RWPE1 (cell line): ENCODE measurements around the gene USP24.

Experiments
- CTCF ChIA-PET: fragments of 350-600 bp; sonication (Branson Sonifier 250); formaldehyde crosslinking; extraction: SDS; loops from one replicate; lab custom pipeline; 2021; lab: Yijun Ruan, JAX
- POLR2A ChIA-PET: fragments of 400-600 bp; formaldehyde crosslinking; extraction: SDS; loops from one replicate; lab custom pipeline; 2020; ENCODE audit warnings: antibody characterized with exemption; ENCODE audit not compliant: low non-redundant PET; lab: Yijun Ruan, JAX
- DNase-seq: peaks from one replicate; pipeline ENCODE4 v3.0.0; 2012; ENCODE audit warnings: low spot score
- H3K27ac ChIP-seq: fragments of 450-650 bp; 2 replicates; pipeline ENCODE4 v1.5.1; 2017
- TF ChIP-seq, protein P1 (sequence below): fragments of 450-650 bp; conservative IDR thresholded peaks from 2 replicates; pipeline ENCODE4 v1.5.1; 2017; ENCODE audit warnings: low read depth, mild to moderate bottlenecking

Gene USP24

DNA sequence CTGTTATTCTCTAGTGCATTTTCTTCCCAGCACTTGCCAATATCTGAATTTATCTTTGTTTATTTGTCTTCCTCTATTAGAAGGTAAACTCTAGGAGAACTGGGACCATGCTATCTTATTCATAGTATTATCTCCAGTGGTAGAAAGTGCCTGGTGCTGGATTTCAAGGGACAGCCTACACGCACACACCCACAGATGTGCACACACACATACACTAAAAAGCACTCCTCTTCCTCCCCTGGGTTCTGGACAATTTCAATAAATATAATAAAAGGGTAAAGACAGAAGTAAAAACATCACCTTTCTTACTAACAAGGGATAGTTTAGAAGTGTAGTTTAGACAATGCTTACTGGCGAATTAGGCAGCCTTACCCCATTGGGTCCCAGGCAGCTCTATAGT is 28.5 kb upstream of the USP24 start:
- ChIA-PET CTCF (no interaction called here), POLR2A (no interaction called here)
- TF ChIP-seq, protein P1, sequence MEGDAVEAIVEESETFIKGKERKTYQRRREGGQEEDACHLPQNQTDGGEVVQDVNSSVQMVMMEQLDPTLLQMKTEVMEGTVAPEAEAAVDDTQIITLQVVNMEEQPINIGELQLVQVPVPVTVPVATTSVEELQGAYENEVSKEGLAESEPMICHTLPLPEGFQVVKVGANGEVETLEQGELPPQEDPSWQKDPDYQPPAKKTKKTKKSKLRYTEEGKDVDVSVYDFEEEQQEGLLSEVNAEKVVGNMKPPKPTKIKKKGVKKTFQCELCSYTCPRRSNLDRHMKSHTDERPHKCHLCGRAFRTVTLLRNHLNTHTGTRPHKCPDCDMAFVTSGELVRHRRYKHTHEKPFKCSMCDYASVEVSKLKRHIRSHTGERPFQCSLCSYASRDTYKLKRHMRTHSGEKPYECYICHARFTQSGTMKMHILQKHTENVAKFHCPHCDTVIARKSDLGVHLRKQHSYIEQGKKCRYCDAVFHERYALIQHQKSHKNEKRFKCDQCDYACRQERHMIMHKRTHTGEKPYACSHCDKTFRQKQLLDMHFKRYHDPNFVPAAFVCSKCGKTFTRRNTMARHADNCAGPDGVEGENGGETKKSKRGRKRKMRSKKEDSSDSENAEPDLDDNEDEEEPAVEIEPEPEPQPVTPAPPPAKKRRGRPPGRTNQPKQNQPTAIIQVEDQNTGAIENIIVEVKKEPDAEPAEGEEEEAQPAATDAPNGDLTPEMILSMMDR = no peak
- H3K27ac ChIP-seq = no peak overlapping the region
- no peak for DNase-seq

DNA sequence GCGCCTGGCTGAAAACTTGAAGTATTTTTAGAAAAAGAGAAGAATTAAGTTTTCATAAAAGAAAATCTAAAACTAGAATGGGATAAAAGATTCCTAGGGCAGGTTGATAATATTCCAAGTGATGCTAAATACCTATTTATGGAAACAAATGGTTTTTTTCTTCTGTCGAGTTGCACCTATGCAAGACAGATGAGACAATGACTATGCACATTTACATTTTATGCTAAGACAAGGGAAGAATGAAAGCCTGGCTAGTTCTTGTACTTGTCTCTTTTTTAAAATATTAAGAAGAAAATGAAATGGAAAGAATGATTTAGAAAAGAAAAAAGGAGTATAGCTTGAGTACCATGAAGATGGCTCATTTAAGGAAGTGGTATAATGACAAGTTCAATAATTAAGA is 24.4 kb upstream of the USP24 start:
- TF ChIP-seq, protein P1 = no peak
- no peak overlapping the region for H3K27ac ChIP-seq
- CTCF ChIA-PET = interaction anchor here (0.5 kb wide), 1 partner anchor 8 kb away, joined by 3 read pairs; no protein-coding TSS in a partner anchor
- POLR2A ChIA-PET = interaction anchor here (0.7 kb wide), 1 partner anchor 15 kb away, joined by 3 read pairs; no protein-coding TSS in a partner anchor
- DNase-seq = no peak

DNA sequence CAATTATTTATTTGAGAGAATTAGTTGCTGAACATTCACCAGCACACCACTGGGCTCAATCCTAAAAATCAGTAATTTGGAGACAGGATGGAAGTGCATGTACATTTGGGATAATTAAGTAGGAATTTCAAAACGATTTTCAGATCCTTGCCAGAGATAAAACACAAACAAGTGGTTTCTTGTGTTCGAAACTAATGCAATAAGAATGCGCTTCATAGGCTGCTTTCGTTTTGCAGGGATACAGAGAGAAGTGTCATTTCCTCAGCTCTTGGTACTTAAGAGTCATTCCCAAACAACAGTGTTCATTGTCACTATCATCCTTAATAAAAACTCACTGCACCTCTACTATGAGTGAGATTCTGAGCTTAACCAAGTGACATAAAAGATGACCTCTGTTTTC is 20.6 kb upstream of the USP24 start:
- ChIA-PET CTCF (no interaction called here), POLR2A (no interaction called here)
- DNase-seq = peak; percentile 73
- no peak overlapping the region for H3K27ac ChIP-seq
- TF ChIP-seq, protein P1 = no peak

DNA sequence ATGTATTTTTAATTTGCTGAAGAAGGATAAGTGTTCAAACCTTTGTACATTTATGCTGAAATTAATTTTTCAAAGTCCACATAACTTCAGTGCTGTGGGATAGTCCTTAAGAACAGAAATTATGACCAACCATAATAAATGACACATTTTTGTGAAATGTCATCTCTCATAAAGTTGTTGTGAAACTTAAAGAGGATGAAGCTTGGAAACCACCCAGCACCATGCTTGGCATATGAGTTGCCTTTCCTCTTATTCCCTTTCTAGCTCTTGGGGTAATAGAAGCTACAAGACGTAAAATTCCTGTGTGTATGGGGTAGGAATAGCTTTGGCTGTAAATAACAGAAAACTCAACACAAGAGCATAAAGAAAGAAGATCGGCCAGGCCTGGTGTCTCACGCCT is 18.9 kb upstream of the USP24 start:
- TF ChIP-seq, protein P1 = no peak
- no peak for DNase-seq
- no peak overlapping the region for H3K27ac ChIP-seq
- CTCF ChIA-PET = interaction anchor here (0.6 to 0.9 kb wide), 2 partner anchors 14 to 212 kb away, joined by 3 to 5 read pairs; no protein-coding TSS in a partner anchor
- POLR2A ChIA-PET = no interaction called here

DNA sequence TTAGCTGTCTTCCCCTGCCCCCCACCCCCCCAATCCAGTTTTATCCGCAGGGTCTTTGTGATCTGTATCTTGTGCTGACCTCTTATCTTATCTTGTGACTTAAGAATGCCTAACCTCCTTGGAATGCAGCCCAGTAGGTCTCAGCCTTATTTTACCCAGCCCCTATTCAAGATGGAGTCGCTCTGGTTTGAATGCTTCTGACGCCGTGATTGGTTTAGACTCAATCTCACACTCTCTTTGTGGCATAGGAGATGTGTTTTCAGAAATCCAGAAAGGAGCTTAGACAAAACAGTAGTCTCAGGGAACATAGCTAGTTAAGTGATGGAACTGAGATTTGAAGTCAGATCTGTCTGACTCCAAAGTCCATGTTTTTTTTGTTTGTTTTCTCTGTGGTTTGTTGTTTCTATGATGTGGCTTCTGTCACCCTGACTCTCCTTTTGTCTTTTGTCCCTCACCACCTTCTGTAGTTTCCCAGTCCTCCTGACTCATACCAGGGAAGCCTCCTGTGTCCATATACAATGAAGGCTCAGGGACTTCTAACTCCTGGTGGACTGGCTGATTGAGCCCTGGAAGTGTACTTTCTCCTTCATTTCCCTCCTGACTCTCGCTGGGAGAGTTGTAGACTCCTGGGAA is 18.1 kb upstream of the USP24 start:
- H3K27ac ChIP-seq = no peak overlapping the region
- no peak for DNase-seq
- ChIA-PET CTCF (interaction anchor here (0.9 kb wide), 1 partner anchor 211 kb away, joined by 3 read pairs; no protein-coding TSS in a partner anchor), POLR2A (no interaction called here)
- TF ChIP-seq, protein P1 = no peak

DNA sequence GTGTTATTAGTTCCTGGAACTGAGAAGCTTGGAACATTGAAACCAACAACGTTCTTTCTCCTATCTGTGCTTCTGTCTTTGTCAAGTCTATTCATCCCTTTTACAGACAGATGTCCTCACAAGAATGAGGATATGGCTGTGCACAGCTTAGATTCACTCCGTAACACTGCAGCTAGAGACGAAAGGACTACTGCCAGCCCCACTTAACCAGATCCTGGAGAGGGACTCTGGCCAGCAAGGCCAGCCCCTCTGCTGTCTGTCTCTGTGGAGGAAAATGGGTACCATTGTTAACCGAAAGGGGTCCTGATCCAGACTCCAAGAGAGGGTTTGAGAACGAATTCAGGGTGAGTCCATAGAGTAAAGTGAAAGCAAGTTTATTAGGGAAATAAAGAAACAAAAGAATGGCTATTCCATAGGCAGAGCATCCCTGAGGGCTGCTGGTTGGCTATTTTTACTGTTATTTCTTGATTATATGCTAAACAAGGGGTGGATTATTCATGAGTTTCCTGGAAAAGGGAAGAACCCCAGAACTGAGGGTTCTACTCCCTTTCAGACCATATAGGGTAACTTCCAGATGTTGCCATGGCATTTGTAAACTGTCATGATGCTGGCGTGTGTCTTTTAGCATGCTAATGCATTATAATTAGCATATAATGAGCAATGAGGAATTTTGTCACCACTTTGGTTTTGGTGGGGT is 17.4 kb upstream of the USP24 start:
- no peak overlapping the region for H3K27ac ChIP-seq
- DNase-seq = no peak
- TF ChIP-seq, protein P1 = no peak
- ChIA-PET CTCF (interaction anchor here (0.7 kb wide), 1 partner anchor 7 kb away, joined by 3 read pairs; no protein-coding TSS in a partner anchor), POLR2A (no interaction called here)
